Stimulated activated naive CD4-positive, alpha-beta T cell (primary cell): ENCODE data around the gene PFKL.
"Not testable (repeated sequence)": the region's sequence is repeated elsewhere in the genome, so short reads cannot be mapped to it uniquely, and the experiment has no call there.

Experiments used
- DNase-seq, 6 experiments: peaks; one replicate each; lab custom pipeline; 2025; lab: John Stamatoyannopoulos, UW

PFKL gene

GRCh38 chr21:44294391-44295162 lies 5.3 kb upstream of the PFKL start:
- peak in 1 of 6 experiments; percentile 11 for DNase-seq

GRCh38 chr21:44295163-44295573 lies 4.7 kb upstream of the PFKL start:
- DNase-seq: no peak

GRCh38 chr21:44295646-44296045 lies 4.2 kb upstream of the PFKL start:
- DNase-seq: no peak

GRCh38 chr21:44296103-44296519 lies 3.7 kb upstream of the PFKL start:
- no peak for DNase-seq

- no peak for DNase-seq
These were observed 2.9 kb upstream of the PFKL start for GRCh38 chr21:44296916-44297315.

- DNase-seq: peak; percentile 50 to 64 (median 56)
These were observed 2.1 kb upstream of the PFKL start for GRCh38 chr21:44297525-44298290.

- no peak for DNase-seq
These were observed 1.6 kb upstream of the PFKL start for GRCh38 chr21:44298301-44298700.

GRCh38 chr21:44299085-44299457 lies 782 bp upstream of the PFKL start:
- peak in 2 of 6 experiments; percentile 23 to 43 for DNase-seq

- peak in 5 of 6 experiments; percentile 16 to 51 (median 23) for DNase-seq
These were observed 558 bp downstream of the PFKL start for GRCh38 chr21:44300262-44300959.

GRCh38 chr21:44301141-44301540 lies 1.3 kb downstream of the PFKL start:
- DNase-seq: no peak

GRCh38 chr21:44301961-44302406 lies 2.1 kb downstream of the PFKL start:
- DNase-seq: no peak

- DNase-seq: not testable (repeated sequence)
These were observed 2.9 kb downstream of the PFKL start for GRCh38 chr21:44302573-44303401.

- DNase-seq: no peak
These were observed 3.7 kb downstream of the PFKL start for GRCh38 chr21:44303490-44303981.

- DNase-seq: no peak
These were observed 4.3 kb downstream of the PFKL start for GRCh38 chr21:44304011-44304616.

GRCh38 chr21:44304877-44305293 lies 5.0 kb downstream of the PFKL start:
- DNase-seq: peak in 5 of 6 experiments; percentile 18 to 56 (median 38)

GRCh38 chr21:44305691-44306090 lies 5.8 kb downstream of the PFKL start:
- DNase-seq: no peak

- no peak for DNase-seq
These were observed 7.3 kb downstream of the PFKL start for GRCh38 chr21:44306936-44307704.

GRCh38 chr21:44310628-44311507 lies 11.0 kb downstream of the PFKL start:
- no peak for DNase-seq

- no peak for DNase-seq
These were observed 12.2 kb downstream of the PFKL start for GRCh38 chr21:44312089-44312488.
